Panc1 (cell line): ENCODE data around the gene SERGEF.

Experiments used
- CTCF ChIP-seq: fragments of 450-650 bp; IDR thresholded peaks from 2 replicates; pipeline ENCODE4 v1.5.1; 2017; ENCODE audit warnings: mild to moderate bottlenecking
- TCF7L2 ChIP-seq: IDR thresholded peaks from 2 replicates; pipeline ENCODE4 v1.6.1; 2011; ENCODE audit warnings: mild to moderate bottlenecking, low read depth, low read length, inconsistent platforms

GRCh38 chr11:17763703-17764102, 249.1 kb downstream of the SERGEF start:
- TF ChIP-seq CTCF, result no peak
- no peak for TF ChIP-seq TCF7L2
